Eye (tissue), 1 donor: ENCODE data around the gene CEACAM20.
"Not testable (repeated sequence)": the region's sequence is repeated elsewhere in the genome, so short reads cannot be mapped to it uniquely, and the experiment has no call there.

ENCODE experiments used
- DNase-seq: peaks from one replicate; pipeline ENCODE4 v3.0.0-alpha.2; 2015

The CEACAM20 gene

GRCh38 chr19:44544031-44544430 lies 14.6 kb upstream of the CEACAM20 start:
- DNase-seq, result no peak

GRCh38 chr19:44542671-44543070 lies 13.2 kb upstream of the CEACAM20 start:
- no peak for DNase-seq

- DNase-seq, result no peak
These were observed 11.3 kb upstream of the CEACAM20 start for GRCh38 chr19:44540736-44541135.

GRCh38 chr19:44539991-44540390 lies 10.5 kb upstream of the CEACAM20 start:
- no peak for DNase-seq

GRCh38 chr19:44539236-44539826 lies 9.9 kb upstream of the CEACAM20 start:
- no peak for DNase-seq

- not testable (repeated sequence) for DNase-seq
These were observed 5.9 kb upstream of the CEACAM20 start for GRCh38 chr19:44535361-44535760.

- no peak for DNase-seq
These were observed 3.3 kb upstream of the CEACAM20 start for GRCh38 chr19:44532819-44533218.

GRCh38 chr19:44530777-44531176 lies 1.3 kb upstream of the CEACAM20 start:
- no peak for DNase-seq

- DNase-seq, result no peak
These were observed 1.9 kb downstream of the CEACAM20 start for GRCh38 chr19:44527554-44527953.

- no peak for DNase-seq
These were observed 3.6 kb downstream of the CEACAM20 start for GRCh38 chr19:44525721-44526430.

GRCh38 chr19:44521370-44521769 lies 8.1 kb downstream of the CEACAM20 start:
- DNase-seq, result no peak

GRCh38 chr19:44517146-44517545 lies 12.3 kb downstream of the CEACAM20 start:
- DNase-seq, result no peak

- DNase-seq, result no peak
These were observed 13.6 kb downstream of the CEACAM20 start for GRCh38 chr19:44515907-44516306.

GRCh38 chr19:44515031-44515430 lies 14.4 kb downstream of the CEACAM20 start:
- DNase-seq, result no peak

GRCh38 chr19:44512326-44513298 lies 16.9 kb downstream of the CEACAM20 start:
- DNase-seq, result no peak

GRCh38 chr19:44509478-44509877 lies 20.0 kb downstream of the CEACAM20 start:
- no peak for DNase-seq

- DNase-seq, result peak; percentile 99
These were observed 29.2 kb downstream of the CEACAM20 start, which contains the start of gene ZNF180 for GRCh38 chr19:44499962-44500949. Gene ZNF180, minus strand, starts transcription at chr19:44500522. Its CDS starts 3,188 bp downstream, at chr19:44497334.

GRCh38 chr19:44499559-44499958 lies 29.9 kb downstream of the CEACAM20 start:
- no peak for DNase-seq

GRCh38 chr19:44498988-44499387 lies 30.5 kb downstream of the CEACAM20 start:
- DNase-seq, result no peak

- no peak for DNase-seq
These were observed 32.8 kb downstream of the CEACAM20 start for GRCh38 chr19:44496711-44497110.

GRCh38 chr19:44476559-44477408 lies 52.7 kb downstream of the CEACAM20 start:
- DNase-seq, result peak; percentile 45
